Measurements from ENCODE around the gene PLD1.

DNA sequence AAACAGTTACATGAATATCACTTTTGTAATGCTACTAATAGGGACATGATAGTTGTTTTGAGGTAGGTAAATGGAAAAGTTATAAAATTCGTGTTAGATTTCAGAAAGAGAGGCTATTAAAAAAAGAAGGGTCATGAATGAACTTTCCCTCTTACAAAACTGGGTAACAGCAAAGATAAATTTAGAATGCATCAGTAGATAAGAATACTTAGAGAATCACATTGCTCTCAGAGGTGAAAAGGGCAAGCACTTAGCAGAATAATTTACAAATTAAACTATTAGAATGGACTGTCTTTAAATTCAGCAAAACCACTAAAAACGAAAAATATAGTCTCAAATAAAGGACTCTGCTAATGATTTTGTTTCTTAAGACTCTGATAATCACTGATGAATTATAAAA, 167.2 kb downstream of the PLD1 start:
- TF ChIP-seq, protein P1, sequence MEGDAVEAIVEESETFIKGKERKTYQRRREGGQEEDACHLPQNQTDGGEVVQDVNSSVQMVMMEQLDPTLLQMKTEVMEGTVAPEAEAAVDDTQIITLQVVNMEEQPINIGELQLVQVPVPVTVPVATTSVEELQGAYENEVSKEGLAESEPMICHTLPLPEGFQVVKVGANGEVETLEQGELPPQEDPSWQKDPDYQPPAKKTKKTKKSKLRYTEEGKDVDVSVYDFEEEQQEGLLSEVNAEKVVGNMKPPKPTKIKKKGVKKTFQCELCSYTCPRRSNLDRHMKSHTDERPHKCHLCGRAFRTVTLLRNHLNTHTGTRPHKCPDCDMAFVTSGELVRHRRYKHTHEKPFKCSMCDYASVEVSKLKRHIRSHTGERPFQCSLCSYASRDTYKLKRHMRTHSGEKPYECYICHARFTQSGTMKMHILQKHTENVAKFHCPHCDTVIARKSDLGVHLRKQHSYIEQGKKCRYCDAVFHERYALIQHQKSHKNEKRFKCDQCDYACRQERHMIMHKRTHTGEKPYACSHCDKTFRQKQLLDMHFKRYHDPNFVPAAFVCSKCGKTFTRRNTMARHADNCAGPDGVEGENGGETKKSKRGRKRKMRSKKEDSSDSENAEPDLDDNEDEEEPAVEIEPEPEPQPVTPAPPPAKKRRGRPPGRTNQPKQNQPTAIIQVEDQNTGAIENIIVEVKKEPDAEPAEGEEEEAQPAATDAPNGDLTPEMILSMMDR (IDR thresholded peaks at IDR 0.05; ENCODE audit: low read depth, low read length, poor library complexity, severe bottlenecking) = no peak
- no peak for TF ChIP-seq EZH2phosphoT487 (IDR thresholded peaks at IDR 0.05; ENCODE audit: borderline replicate concordance, low read length)
